ENCODE measurements around the gene ARSG. TPM values are rescaled to one million over a fixed set of nuclear protein-coding genes. Genes with fewer than 3 reads are reported as not detected.

ARSG gene
- total and polyA plus RNA-seq, 10 of the 15 experiments (the other 5 are each of a cell fraction or from before 2014, with no cell fraction given) = 2.9 to 13.5 (median 7.6) TPM

DNA sequence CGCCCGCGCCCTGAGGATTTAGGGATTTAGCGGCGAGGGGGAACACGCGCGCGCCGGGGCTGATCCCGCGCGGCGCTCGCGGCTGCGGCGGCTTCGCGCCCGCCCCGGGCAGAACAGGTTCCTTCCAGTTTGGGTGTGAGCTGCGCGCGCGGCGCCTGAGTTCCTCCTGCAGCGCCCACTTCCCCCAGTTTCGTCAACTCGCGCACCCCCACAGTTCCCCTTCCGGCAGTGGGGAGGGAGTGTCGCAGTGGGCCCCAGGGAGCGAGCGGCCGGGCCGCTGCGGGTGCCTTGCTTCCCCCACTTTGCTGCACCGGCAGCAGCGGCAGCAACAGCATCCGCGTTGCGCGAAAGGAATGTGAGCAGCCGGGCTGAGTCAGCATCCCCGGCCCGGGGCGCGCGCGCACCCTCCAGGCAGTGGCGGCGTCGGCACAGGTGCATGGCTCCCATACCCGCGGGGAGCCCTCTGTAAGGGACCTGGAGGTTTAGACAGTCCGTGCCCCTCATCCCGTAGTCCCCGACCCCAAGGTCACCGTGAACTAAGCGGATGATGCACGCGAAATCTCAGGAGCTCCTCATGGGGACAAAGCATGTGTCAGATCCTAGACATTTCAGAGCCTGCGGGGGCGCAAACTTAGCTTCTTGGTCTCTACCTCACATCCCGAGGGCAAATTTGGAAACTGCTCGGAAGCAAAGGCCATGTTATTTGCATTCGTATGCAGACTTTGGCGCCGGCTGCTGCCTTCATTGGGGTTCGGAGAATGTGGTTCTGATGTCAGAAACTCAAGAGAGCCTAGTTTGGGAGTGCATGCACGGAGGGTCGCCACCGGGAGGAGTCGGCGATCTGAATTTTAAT, 767 bp downstream of the ARSG start (continued):
- TF ChIP-seq, protein P1, sequence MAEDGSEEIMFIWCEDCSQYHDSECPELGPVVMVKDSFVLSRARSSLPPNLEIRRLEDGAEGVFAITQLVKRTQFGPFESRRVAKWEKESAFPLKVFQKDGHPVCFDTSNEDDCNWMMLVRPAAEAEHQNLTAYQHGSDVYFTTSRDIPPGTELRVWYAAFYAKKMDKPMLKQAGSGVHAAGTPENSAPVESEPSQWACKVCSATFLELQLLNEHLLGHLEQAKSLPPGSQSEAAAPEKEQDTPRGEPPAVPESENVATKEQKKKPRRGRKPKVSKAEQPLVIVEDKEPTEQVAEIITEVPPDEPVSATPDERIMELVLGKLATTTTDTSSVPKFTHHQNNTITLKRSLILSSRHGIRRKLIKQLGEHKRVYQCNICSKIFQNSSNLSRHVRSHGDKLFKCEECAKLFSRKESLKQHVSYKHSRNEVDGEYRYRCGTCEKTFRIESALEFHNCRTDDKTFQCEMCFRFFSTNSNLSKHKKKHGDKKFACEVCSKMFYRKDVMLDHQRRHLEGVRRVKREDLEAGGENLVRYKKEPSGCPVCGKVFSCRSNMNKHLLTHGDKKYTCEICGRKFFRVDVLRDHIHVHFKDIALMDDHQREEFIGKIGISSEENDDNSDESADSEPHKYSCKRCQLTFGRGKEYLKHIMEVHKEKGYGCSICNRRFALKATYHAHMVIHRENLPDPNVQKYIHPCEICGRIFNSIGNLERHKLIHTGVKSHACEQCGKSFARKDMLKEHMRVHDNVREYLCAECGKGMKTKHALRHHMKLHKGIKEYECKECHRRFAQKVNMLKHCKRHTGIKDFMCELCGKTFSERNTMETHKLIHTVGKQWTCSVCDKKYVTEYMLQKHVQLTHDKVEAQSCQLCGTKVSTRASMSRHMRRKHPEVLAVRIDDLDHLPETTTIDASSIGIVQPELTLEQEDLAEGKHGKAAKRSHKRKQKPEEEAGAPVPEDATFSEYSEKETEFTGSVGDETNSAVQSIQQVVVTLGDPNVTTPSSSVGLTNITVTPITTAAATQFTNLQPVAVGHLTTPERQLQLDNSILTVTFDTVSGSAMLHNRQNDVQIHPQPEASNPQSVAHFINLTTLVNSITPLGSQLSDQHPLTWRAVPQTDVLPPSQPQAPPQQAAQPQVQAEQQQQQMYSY (CRISPR knock-in tag; IDR thresholded peaks at IDR 0.05) = peak; percentile 52; the same call in 1 of the 2 replicates
- TF ChIP-seq, protein P2, sequence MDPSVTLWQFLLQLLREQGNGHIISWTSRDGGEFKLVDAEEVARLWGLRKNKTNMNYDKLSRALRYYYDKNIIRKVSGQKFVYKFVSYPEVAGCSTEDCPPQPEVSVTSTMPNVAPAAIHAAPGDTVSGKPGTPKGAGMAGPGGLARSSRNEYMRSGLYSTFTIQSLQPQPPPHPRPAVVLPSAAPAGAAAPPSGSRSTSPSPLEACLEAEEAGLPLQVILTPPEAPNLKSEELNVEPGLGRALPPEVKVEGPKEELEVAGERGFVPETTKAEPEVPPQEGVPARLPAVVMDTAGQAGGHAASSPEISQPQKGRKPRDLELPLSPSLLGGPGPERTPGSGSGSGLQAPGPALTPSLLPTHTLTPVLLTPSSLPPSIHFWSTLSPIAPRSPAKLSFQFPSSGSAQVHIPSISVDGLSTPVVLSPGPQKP (IDR thresholded peaks at IDR 0.05; ENCODE audit: low read depth, low read length) = peak; percentile 60; the same call in 1 of the 2 replicates
- TF ChIP-seq SRF (IDR thresholded peaks at IDR 0.05; ENCODE audit: low read depth in 2 of 2, low read length in 2 of 2) (peak in 1 of 2 experiments; percentile 35; a peak in 1 of 4 replicates), TCF12 (IDR thresholded peaks at IDR 0.05; ENCODE audit: low read depth, low read length) (peak; percentile 68; the same call in 1 of the 2 replicates), PAX5 (IDR thresholded peaks at IDR 0.05; ENCODE audit: borderline replicate concordance, low read depth, low read length) (0 out of 2 replicates have a peak, but pooled peaks have one; percentile 25), EED (IDR thresholded peaks at IDR 0.05; ENCODE audit: low read depth) (peak; percentile 17; the same call in 1 of the 2 replicates), DPF2 (IDR thresholded peaks at IDR 0.05) (0 out of 2 replicates have a peak, but pooled peaks have one; percentile 40), TARDBP (IDR thresholded peaks at IDR 0.05; ENCODE audit: borderline replicate concordance) (peak; percentile 58), POLR2AphosphoS5 (IDR thresholded peaks at IDR 0.05; ENCODE audit: low read length) (peak; percentile 81), YY1 (IDR thresholded peaks at IDR 0.05; ENCODE audit: low read depth, low read length) (no peak), IKZF2 (IDR thresholded peaks at IDR 0.05) (peak; percentile 50 to 64; a peak in 3 of 4 replicates)
- TF ChIP-seq, protein P3, sequence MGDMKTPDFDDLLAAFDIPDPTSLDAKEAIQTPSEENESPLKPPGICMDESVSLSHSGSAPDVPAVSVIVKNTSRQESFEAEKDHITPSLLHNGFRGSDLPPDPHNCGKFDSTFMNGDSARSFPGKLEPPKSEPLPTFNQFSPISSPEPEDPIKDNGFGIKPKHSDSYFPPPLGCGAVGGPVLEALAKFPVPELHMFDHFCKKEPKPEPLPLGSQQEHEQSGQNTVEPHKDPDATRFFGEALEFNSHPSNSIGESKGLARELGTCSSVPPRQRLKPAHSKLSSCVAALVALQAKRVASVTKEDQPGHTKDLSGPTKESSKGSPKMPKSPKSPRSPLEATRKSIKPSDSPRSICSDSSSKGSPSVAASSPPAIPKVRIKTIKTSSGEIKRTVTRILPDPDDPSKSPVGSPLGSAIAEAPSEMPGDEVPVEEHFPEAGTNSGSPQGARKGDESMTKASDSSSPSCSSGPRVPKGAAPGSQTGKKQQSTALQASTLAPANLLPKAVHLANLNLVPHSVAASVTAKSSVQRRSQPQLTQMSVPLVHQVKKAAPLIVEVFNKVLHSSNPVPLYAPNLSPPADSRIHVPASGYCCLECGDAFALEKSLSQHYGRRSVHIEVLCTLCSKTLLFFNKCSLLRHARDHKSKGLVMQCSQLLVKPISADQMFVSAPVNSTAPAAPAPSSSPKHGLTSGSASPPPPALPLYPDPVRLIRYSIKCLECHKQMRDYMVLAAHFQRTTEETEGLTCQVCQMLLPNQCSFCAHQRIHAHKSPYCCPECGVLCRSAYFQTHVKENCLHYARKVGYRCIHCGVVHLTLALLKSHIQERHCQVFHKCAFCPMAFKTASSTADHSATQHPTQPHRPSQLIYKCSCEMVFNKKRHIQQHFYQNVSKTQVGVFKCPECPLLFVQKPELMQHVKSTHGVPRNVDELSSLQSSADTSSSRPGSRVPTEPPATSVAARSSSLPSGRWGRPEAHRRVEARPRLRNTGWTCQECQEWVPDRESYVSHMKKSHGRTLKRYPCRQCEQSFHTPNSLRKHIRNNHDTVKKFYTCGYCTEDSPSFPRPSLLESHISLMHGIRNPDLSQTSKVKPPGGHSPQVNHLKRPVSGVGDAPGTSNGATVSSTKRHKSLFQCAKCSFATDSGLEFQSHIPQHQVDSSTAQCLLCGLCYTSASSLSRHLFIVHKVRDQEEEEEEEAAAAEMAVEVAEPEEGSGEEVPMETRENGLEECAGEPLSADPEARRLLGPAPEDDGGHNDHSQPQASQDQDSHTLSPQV (IDR thresholded peaks at IDR 0.05) = no peak
- TF ChIP-seq, protein P4, sequence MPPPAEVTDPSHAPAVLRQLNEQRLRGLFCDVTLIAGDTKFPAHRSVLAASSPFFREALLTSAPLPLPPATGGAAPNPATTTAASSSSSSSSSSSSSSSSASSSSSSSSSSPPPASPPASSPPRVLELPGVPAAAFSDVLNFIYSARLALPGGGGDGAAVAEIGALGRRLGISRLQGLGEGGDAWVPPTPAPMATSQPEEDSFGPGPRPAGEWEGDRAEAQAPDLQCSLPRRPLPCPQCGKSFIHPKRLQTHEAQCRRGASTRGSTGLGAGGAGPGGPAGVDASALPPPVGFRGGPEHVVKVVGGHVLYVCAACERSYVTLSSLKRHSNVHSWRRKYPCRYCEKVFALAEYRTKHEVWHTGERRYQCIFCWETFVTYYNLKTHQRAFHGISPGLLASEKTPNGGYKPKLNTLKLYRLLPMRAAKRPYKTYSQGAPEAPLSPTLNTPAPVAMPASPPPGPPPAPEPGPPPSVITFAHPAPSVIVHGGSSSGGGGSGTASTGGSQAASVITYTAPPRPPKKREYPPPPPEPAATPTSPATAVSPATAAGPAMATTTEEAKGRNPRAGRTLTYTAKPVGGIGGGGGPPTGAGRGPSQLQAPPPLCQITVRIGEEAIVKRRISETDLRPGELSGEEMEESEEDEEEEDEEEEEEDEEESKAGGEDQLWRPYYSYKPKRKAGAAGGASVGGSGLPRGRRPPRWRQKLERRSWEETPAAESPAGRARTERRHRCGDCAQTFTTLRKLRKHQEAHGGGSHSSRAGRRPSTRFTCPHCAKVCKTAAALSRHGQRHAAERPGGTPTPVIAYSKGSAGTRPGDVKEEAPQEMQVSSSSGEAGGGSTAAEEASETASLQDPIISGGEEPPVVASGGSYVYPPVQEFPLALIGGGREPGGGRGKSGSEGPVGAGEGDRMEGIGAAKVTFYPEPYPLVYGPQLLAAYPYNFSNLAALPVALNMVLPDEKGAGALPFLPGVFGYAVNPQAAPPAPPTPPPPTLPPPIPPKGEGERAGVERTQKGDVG (CRISPR knock-in tag; IDR thresholded peaks at IDR 0.05) = no peak
